NCI-H345 (cell line): ENCODE results near the gene UPF2.

Experiments
- DNase-seq: peaks from one replicate; lab custom pipeline; 2025; lab: John Stamatoyannopoulos, UW

Gene UPF2

DNA sequence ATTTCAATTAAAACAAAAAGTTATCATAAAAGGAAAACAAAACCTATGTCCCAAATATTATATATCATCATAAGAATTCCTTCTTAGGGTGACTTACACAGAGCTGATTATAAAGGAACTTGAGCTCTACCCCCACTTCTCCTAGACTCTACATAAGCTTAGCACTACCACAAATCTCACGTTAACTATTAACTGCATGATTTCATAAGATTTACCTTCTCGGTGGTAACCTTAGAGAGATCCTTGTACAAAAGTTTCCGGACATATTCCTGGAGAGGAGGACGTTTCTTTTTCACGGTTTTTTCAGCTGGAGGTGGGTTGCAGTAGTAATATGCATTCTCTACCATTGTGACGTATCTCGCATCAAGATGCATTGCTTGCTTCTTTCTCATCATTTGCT is 83.7 kb downstream of the UPF2 start:
- no peak for DNase-seq

DNA sequence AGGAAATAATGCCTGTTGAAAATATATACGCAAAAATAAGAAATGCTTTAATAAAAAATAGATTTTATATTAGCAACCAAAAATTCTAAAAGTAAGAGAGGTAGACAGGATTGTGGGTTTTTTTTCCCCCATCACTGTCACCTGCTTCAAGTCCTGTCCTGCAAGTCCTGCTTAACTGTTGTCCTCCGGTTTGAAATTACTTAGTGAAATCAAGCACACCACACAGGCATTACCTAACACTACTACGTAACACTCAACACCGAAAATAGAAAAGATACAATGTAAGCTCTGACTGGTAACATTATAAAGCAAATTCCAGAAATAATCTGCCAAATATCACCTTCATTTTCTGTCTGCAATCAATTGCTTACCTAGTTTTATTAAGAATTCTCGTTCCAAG is 90.9 kb downstream of the UPF2 start:
- DNase-seq: no peak

DNA sequence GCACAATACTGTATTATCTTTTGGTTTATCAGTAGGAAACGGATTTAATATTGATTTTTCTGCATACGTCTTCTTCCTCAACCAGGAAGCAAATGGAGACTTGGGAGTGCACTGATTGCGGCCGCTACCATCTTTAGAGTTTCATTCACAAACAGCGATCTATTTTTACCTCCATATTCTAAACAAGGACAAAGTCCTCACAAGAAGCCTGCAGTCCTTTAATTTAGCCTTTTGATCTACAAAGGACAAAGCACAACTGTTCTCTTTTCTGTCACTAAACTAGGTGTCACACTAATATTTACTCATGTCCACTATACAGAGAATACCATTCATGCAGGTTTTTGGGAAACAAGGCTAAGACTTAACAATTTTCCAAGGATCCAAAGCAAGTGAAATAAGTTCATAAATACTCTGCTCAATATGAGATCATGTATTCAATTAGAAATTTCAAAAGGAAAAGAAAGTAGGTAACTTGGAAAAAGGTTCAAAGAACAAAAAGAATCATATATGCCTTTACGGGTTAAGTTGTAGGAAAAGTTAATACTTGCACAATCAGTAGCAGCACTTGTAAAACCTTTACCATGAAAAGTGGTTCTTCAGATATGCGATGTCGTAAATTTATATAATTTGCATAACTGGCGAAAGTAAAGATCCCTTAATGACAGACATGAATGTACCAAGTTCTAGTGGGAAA is 92.1 kb downstream of the UPF2 start:
- no peak for DNase-seq

DNA sequence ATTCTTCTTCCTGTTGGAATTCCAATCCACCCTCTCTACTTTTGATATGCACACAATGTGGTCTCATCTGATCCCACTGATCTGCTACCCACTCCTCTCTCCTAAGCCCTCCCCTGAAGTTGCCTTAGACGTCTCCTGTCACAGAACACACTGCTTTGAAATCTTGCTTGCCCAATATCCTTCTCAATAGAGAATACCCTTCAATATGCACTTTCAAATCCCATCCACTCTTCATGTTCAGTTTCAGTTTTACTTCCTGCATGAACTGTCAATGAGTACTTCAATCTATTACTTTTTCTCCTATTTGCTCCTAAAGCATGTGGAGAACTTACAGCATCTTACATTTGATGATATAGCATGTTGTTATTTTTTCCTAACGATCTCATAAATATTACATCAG is 93.5 kb downstream of the UPF2 start:
- DNase-seq: no peak

DNA sequence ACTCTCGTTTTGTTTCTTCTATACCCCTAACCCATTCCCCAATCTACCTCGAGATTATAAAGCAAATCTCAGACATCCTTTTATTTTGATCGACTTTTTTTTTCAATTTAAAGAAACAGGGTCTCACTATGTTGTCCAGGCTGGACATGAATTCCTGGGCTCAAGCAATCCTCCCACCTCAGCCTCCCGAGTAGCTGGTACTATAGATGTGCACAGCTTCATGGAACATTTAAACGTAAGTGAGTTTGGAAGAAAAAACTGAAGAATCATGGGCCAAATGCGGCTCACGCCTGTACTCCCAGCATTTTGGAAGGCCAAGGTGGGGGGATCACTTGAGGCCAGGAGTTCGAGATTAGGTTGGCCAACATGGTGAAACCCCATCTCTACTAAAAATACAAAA is 96.0 kb downstream of the UPF2 start:
- DNase-seq: no peak

DNA sequence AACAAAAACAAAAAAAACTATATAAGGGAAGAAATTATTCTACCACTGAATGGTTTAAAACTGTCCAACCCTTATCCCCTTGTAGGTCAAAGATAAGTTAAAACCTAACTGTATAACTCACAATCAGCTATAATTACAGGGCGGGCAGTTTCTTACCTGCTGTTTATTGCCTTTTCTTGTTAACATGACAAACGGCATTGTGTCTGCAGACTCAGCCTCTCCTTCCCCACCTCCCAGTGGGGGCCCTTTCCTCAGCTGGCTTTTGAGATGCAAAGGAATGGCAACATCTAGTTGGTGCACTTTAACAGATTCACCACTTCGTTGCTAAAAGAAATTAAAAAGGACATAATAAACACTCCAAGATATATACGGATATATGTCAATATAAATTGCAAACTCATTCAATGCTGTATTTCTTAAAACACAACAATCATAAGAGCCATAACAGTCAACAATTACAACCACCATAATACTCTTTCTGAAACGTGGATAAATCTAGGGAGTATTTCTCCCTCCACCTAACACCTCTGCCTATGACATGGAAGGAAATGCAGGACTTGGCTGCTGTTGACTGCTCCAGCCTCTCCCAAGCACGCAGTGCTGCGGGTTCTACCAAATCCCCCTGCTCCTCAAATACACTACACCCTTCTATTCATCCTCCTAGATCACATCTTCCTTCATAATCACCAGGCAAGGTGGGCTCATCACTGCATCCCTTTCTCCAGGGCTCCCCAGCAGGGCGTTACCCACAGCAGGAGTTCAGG is 106.0 kb downstream of the UPF2 start:
- DNase-seq: no peak

DNA sequence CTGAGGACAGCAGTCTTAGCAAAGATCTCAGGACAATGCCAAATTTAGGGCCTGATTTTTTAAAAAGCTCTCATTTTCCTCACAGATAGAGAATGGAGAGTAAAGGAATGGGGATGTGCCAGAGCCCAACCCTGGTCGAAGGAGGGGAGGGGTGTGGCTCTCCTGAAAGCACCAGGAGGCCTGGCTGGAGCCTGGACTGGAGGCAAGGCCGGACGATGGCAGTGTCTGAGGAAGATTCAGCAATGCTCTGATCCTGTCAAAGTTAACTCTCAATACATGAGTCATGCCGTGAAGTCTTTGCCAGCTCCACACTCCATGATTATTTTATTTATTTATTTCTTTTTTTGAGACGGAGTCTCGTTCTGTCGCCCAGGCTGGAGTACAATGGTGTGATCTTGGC is 108.3 kb downstream of the UPF2 start:
- no peak for DNase-seq

DNA sequence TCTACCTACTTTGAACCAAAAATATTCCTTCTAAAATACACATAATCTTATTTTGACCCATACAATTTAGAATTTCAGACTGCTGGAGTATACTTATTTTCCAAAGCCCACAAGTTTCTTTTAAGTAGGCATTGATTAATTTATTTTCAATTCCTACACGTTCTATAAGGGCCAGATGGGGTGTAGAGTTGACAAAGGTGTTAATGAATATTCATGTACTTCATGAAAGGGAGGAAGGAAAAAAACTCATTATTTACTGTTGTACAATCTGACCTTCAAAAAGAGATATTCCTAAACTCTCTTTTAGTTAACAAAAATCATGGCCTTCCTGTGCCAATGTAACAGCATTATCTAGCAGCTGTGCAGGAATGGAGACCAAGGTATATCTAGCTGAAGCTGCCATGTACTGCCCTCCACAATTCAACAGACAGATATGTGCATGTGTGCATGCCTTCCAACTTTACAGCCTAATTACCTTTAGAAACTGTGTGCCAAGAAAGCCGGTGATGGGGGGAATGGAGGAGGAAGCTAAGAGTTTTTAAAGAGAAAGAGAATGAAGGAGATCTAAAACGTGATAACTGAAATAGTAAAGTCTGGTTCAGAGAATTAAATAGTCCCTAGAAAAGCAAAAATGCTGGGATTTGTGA is 108.9 kb downstream of the UPF2 start:
- no peak for DNase-seq

DNA sequence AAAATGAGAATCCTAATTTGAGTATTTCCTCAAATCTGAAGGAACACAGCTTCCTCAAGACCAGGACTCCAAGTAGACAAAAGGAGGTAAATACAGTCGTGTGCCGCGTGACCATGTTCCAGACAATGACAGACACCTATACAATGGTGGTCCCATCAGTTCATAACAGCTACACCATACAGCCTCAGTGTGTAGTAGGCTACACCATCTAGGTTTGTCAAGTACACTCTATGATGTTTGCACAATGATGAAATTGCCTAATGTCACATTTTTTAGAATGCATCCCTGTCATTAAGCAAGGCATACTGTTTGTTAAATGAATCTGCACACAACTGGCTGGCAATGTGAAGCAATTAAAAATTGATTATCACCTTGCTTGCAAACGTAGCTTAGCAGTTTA is 111.6 kb downstream of the UPF2 start:
- no peak for DNase-seq

DNA sequence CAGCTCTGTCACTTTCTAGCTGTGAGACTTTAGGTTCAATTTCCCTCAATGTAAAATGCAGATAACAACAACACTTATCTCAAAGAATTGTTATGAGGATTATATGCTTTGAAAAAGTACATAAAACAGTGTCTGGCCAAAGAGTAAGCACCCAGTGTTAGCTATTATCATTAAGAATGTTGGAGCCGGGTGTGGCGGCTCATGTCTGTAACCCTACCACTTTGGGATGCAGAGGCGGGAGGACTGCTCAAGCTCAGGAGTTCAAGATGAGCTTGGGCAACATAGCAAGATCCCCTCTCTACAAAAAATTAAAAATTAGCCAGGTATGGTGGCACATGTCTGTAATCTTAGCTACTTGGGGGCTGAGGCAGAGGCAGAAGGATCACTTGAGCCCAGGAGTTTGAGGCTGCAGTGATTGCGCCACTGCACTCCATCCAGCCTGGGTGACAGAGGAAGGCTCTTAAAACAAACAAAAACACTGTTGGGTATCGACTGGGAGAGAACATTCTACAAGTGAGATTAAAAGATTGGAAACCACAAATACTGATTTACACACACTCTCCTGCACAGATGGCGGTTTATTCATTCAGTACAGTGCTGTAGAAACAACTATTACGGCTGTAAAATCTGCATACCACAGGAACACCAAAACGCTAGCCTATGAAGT is 112.2 kb downstream of the UPF2 start:
- DNase-seq: no peak

DNA sequence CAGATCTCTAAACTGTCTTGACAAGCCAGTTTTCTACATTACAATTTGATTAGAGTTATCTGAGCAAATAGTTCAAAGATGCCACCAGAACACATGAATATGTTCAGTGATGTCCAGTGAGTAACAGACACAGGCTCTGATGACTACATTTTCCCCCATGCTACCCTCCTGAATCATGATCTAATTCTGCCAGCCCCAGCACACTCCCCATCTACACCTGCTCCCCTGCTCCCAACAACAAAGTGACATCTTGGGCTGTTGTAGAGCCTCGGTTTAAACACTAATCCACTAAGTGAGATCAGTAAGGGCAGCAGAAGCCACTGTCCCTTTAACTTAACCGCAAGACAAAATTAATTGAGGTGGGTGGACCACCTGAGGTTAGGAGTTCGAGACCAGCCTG is 114.9 kb downstream of the UPF2 start:
- no peak for DNase-seq

DNA sequence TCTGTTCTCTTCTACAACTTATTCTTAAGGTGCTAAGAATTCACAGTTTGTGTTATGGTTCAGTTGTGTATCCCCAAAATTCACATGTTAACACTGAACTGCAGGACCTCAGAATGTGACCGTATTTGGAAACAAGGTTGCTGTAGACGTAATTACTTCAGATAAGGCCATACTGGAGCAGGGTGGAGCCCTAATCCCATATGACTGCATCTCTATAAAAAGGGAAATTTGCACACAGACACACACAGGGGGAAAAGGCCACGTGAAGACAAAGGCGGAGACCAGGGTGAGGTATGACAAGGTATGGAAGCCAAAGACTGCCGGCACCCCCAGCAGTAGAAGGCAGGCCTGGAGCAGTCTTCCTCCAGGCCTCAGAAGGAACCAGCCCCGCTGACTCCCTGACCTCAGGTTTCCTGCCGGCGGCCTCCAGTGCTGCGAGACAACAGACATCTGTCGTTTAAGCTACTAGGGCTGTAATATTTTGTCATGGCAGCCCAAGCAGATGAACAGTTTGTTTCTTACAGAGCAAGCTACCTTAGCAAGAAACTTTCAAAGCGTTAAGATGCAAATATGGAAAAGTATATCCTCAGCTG is 120.7 kb downstream of the UPF2 start:
- no peak for DNase-seq

DNA sequence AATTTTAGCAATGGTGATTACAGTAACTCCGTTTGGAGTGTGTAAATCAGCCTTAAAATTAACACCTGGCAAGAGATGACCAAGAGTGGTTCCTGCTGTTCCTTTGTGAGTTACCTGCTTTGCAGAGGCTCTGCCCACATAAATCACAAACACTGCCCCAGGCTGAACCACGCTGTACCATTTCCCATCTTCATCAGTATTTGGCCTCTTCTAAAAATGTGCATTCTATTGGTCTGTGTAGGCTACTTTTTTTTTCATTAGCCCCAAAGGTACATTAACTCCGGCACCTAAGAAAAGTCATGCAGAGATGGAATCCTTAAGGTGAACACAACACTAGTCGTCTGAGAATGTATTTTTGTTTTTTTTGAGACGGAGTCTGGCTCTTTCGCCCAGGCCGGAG is 123.3 kb downstream of the UPF2 start:
- no peak for DNase-seq

DNA sequence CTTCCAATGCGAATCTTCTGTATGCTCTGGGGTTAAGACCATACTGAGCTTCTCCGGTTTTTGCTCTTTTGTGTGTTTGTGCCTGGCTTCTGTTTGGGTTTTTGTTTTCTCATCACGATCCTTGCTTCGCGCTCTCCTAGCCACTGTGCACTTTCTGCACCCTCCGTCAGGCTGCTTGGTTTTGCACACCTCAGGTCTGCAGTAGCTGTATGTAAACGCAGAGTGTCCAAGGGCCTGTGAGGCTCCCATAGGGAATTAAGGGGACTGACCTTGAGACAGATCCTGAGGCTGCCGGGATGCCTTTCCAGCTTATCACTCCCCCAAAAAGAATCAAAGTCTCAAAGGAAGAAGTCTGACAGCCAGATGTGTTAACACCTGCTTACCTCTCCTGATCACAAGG is 124.2 kb downstream of the UPF2 start:
- DNase-seq: no peak

DNA sequence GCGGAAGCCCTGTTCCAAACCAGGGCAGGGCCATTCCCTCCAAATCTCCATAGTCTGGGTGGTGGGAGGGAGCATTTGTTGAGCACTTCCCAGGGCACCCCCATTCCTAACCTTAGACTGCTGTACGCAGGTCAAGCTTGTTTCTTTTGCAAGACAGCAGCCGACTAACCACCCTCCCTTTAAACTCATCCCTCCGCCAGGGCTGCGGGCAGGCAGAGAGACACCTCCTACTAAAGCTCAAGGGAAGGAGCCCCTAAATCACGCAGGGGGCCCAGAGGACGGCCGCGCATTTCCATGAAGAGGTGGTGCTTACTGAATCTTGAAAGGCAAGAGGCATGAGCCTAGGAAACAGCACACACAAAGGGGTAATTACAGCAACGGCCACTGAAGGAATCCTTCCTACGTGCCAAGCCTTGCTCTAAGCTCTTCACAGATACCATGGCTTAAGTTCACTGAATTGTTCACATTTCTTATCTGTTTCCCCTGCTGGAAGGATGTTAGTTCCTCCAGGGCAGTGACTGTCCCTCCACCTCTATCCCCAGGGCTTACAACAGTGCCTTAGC is 129.4 kb downstream of the UPF2 start:
- DNase-seq: no peak

DNA sequence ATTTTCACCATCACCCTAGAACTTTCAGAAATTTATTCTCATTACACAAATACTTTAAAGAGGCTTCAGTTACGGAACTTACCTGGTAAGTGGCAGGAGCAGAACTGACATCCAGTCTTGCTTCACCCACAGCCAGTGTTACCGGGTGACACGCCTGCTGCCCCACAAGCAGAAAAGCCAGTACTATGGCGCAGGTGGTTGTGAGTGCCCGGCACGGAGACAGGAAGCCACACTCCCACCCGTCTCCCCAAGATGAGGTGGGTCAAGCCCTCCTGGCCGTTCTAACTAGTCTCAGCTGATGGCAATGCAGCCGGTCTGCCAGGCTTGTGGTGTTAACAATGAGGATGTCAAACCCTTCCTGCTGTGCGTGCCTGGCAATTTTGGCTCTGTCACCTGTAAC is 132.5 kb downstream of the UPF2 start:
- DNase-seq: no peak

DNA sequence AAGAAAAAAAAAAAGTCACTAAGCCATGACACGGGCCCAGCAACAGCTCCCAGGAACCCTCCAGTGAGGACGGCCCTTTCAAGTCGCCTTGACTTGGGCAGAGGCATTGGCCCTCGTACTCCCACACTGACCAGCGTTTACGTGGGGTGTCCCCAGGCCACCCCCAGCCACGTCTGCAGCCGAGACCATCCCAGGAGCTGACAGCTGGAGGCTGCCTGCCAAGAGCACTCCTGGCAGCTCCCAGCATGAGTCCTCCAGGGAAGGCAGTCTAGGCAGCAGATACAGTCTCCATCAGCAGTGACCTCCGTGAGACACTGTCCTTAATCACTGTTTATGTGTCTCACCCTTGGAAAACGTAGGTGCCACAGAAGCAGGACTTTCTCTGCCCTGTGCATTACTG is 133.0 kb downstream of the UPF2 start:
- DNase-seq: no peak

DNA sequence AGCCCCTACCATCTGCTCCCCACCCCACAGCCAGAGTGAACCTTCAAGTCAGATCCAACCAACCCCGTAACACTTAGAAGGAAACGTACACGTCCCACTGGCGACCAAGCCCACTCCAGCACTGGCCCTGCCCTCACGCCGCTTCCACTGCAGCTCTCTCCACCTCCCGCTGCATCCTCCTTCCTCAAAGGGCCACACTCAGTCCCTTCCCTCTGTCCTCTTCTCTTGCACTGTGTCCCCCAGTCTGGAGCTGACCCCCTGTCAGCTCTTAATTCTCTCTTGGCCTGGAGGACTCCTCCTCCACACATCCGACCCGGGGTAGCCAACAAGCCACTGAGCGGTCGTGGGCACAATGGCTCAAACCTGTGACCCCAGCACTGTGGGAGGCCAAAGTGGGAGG is 133.6 kb downstream of the UPF2 start:
- DNase-seq: no peak

DNA sequence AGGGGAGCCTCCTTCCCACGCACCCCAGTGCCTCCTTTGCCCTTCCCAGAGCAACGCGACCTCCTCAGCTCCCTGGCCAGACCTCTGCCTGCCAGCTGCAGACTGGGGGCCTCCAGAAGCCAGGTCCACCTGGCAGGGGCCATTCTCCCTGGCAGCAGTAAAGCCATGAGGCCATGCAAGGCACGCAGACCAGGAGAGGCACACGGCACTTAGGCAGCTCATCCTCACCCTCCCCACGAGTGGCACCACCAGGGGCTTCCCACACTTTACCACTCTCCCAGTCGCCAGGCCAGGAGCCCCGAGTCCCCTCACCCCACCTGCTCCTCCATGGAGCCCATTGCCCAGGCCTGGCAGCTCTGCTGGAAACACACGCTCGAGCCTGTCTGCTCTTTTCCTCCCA is 134.1 kb downstream of the UPF2 start:
- DNase-seq: no peak

DNA sequence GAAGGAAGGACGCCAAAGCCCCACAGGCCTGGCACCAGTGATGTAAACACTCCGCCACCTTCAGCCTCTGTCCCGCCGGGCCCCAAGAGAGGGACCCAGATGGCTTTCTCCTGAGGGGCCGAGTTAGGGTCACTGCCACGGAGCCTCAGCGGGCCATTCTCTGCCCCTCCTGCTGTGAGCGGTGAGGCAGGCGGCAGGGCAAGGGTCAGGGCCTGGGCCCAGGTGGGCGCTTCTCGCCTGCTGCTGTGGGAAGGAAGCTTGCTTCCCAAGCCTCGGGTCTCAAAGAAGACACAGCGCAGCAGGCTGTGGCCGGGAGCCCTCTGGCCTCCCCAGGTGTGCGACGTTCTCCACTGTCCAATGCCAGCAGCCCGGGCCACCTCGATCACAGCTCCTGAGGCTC is 134.7 kb downstream of the UPF2 start:
- no peak for DNase-seq

DNA sequence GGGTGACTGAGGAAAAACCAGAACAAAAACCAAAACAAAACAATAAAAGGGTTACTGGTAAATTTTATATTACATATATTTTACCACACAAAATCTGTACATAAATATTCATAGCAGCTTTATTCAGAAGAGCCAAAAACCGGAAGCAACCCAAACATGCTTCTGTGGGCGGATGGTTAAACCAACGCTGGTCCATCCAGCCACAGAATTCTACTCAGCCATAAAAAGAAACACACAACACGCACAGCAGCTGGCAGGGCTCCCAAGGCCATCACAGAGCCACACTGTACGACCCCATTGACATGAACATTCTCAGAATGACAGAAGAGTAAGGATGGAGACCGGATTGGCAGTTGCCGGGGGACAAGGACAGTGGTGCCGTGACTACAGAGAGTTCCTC is 135.9 kb downstream of the UPF2 start:
- DNase-seq: no peak

DNA sequence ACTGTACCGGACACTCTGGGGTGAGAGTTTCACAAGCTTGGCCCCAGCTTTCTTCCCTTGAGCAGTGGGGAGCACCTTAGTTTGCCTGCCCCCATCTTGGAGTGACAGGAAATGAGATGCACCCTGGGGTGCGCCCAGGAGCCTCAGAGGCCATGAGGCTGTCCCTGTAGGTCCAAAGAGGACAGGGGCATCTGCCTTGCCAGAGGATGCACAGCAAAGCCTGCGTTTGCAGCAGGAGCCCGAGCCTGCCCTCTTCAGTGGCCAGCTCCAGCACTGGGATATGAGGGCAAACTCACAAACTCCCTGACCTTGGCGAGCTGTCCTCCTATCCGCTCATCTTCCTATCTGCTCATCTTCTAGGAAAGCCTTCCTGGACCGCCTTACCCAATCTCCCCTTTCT is 140.0 kb downstream of the UPF2 start:
- DNase-seq: no peak
